GM23338 (cell line): ENCODE results near the gene SLC2A14. TPM values are rescaled to one million over a fixed set of nuclear protein-coding genes. Genes with fewer than 3 reads are reported as not detected.

Experiments
- ATAC-seq: fragments of 200-7000 bp; cut with Tn5 transposase; 3 replicates; pipeline ENCODE4 v1.9.1; 2020
- DNase-seq: peaks from one replicate; pipeline ENCODE4 v3.0.0-alpha.2; 2015; ENCODE audit warnings: low spot score
- H2AFZ ChIP-seq: fragments of 200-600 bp; sonication (generic); 2 replicates; pipeline ENCODE4 v1.8.0; 2016; ENCODE audit warnings: antibody characterized with exemption, mild to moderate bottlenecking, moderate library complexity
- H3F3A ChIP-seq: fragments of 200-600 bp; sonication (generic); replicated peaks from 2 replicates; pipeline ENCODE4 v1.8.0; 2017; ENCODE audit warnings: antibody characterized with exemption, mixed run types, low read depth
- H3K27ac ChIP-seq: fragments of 200-600 bp; sonication (generic); 2 replicates; pipeline ENCODE4 v1.6.1; 2016; ENCODE audit warnings: low read depth
- H3K27me3 ChIP-seq: fragments of 200-600 bp; sonication (generic); 2 replicates; pipeline ENCODE4 v1.8.0; 2016; ENCODE audit warnings: mild to moderate bottlenecking, mixed run types, moderate library complexity; ENCODE audit not compliant: insufficient read depth
- H3K36me3 ChIP-seq: fragments of 200-600 bp; sonication (generic); 2 replicates; pipeline ENCODE4 v1.8.0; 2016; ENCODE audit warnings: mild to moderate bottlenecking; ENCODE audit not compliant: insufficient read depth
- H3K4me1 ChIP-seq: fragments of 200-600 bp; sonication (generic); 2 replicates; pipeline ENCODE4 v1.8.0; 2016; ENCODE audit warnings: mild to moderate bottlenecking, moderate library complexity; ENCODE audit not compliant: insufficient read depth
- H3K4me2 ChIP-seq: fragments of 200-600 bp; sonication (generic); 2 replicates; pipeline ENCODE4 v1.7.1; 2017; ENCODE audit warnings: mixed run types
- H3K4me3 ChIP-seq: fragments of 200-600 bp; sonication (generic); 2 replicates; pipeline ENCODE4 v1.6.1; 2016; ENCODE audit warnings: mixed run types
- H3K79me2 ChIP-seq: fragments of 200-600 bp; sonication (generic); replicated peaks from 2 replicates; pipeline ENCODE4 v1.8.0; 2017; ENCODE audit warnings: mild to moderate bottlenecking; ENCODE audit not compliant: insufficient read depth
- H3K9me2 ChIP-seq: fragments of 200-600 bp; sonication (generic); 2 replicates; pipeline ENCODE4 v1.8.0; 2017; ENCODE audit not compliant: insufficient read depth
- H4K20me1 ChIP-seq: fragments of 200-600 bp; sonication (generic); replicated peaks from 2 replicates; pipeline ENCODE4 v1.8.0; 2017; ENCODE audit warnings: mild to moderate bottlenecking; ENCODE audit not compliant: insufficient read depth
- H3K27ac Mint-ChIP-seq: 2 replicates; pipeline ENCODE4 v1.8.0; 2020; ENCODE audit warnings: inconsistent platforms, mild to moderate bottlenecking, moderate library complexity, mixed read lengths
- H3K27me3 Mint-ChIP-seq: 3 replicates; pipeline ENCODE4 v1.8.0; 2022; ENCODE audit warnings: low read depth, mild to moderate bottlenecking, moderate library complexity, mixed read lengths, inconsistent platforms; ENCODE audit not compliant: insufficient read depth, poor library complexity
- H3K36me3 Mint-ChIP-seq: 3 replicates; pipeline ENCODE4 v1.8.0; 2021; ENCODE audit warnings: low read depth, mild to moderate bottlenecking, inconsistent platforms, moderate library complexity, mixed read lengths
- H3K4me1 Mint-ChIP-seq: 3 replicates; pipeline ENCODE4 v1.8.0; 2020; ENCODE audit warnings: mild to moderate bottlenecking, inconsistent platforms, mixed read lengths
- H3K4me3 Mint-ChIP-seq: 3 replicates; pipeline ENCODE4 v1.8.0; 2021; ENCODE audit warnings: moderate library complexity, mild to moderate bottlenecking, inconsistent platforms, mixed read lengths
- H3K9me3 Mint-ChIP-seq: 3 replicates; pipeline ENCODE4 v1.8.0; 2020; ENCODE audit warnings: moderate library complexity, mild to moderate bottlenecking, inconsistent platforms, mixed read lengths
- CREB1 ChIP-seq: fragments of 250-450 bp; sonication (Bioruptor Pico); IDR thresholded peaks from 2 replicates; pipeline ENCODE4 v1.5.0; 2020; ENCODE audit warnings: low read depth, mild to moderate bottlenecking, moderate library complexity
- EZH2 ChIP-seq: fragments of 200-600 bp; sonication (generic); IDR thresholded peaks from one replicate; pipeline ENCODE4 v1.8.0; 2017; ENCODE audit warnings: antibody characterized with exemption, mild to moderate bottlenecking, low read depth; ENCODE audit not compliant: unreplicated experiment
- EZH2phosphoT487 ChIP-seq: fragments of 200-600 bp; sonication (generic); IDR thresholded peaks from one replicate; pipeline ENCODE4 v1.8.1; 2018; ENCODE audit warnings: antibody characterized with exemption; ENCODE audit not compliant: unreplicated experiment
- JUNB ChIP-seq: IDR thresholded peaks from one replicate; pipeline ENCODE4 v1.6.1; 2016; ENCODE audit warnings: antibody characterized with exemption; ENCODE audit not compliant: unreplicated experiment
- NANOG ChIP-seq: IDR thresholded peaks from 2 replicates; pipeline ENCODE4 v1.6.1; 2016; ENCODE audit warnings: antibody characterized with exemption, borderline replicate concordance
- POLR2AphosphoS5 ChIP-seq: IDR thresholded peaks from 2 replicates; pipeline ENCODE4 v1.6.1; 2016; ENCODE audit warnings: antibody characterized with exemption, low read depth
- STAT1 ChIP-seq: IDR thresholded peaks from one replicate; pipeline ENCODE4 v1.6.1; 2016; ENCODE audit warnings: antibody characterized with exemption; ENCODE audit not compliant: unreplicated experiment
- ZNF114 ChIP-seq: fragments of 250-450 bp; sonication (Bioruptor Pico); IDR thresholded peaks from 2 replicates; pipeline ENCODE4 v1.5.0; 2020; ENCODE audit warnings: mild to moderate bottlenecking, moderate library complexity
- ZNF331 ChIP-seq: fragments of 250-450 bp; sonication (Bioruptor Pico); IDR thresholded peaks from 2 replicates; pipeline ENCODE4 v1.5.0; 2020; ENCODE audit warnings: low read depth, mild to moderate bottlenecking, moderate library complexity
- polyA plus RNA-seq: library from polyadenylated mRNA; unstranded; fragments of >200 nt; fragmentation: Nextera tagmentation; extraction: Ambion mirVana; gene quantifications from 2 replicates; pipeline ENCODE4 v1.2.1, GENCODE V29; 2016
- total RNA-seq: library from RNA; depleted of rRNA; stranded (reverse); fragments of >200 nt; shearing (Covaris generic); gene quantifications from 2 replicates; pipeline ENCODE4 v1.2.3, GENCODE V29; 2014
- TF ChIP-seq, protein P1 (sequence below): IDR thresholded peaks from 2 replicates; pipeline ENCODE4 v1.6.1; 2016; ENCODE audit warnings: antibody characterized with exemption
- TF ChIP-seq, protein P2 (sequence below), 2 experiments: fragments of 200-600 bp in 1 of 2; sonication (generic) in 1 of 2; conservative IDR thresholded peaks; 2 replicates each; pipeline versions ENCODE4 v1.5.1 to v1.6.1; 2016 to 2017; ENCODE audit warnings: antibody characterized with exemption in 2 of 2, low read depth in 2 of 2, mild to moderate bottlenecking in 2 of 2, moderate library complexity in 1 of 2
- TF ChIP-seq, protein P3 (sequence below): IDR thresholded peaks from one replicate; pipeline ENCODE4 v1.6.1; 2018; ENCODE audit warnings: antibody characterized with exemption; ENCODE audit not compliant: unreplicated experiment

The SLC2A14 gene
- total and polyA plus RNA-seq, 2 experiments from 2014 or later, result 6.8 to 31.5 TPM

DNA sequence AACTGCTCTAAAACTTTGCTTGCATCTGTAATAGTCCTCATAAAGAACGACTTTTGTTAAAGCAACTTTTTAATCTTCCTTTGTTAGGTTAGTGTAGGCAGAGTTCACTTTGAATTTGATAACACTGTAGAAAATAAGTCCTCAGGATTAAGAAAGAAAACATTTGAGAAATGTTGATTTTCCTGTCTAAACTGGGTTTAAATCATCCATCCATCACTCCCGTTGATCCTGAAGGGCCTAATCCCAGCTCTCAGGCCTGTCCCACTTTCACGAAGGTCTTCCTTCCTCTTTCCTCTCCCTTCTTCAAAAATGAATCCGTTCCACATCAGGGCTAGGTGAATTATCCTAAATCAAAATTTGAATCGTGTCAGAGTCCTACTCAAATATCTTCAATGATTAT lies 36.9 kb downstream of the SLC2A14 start:
- ATAC-seq (no peak), DNase-seq (no peak)
- TF ChIP-seq, protein P1, sequence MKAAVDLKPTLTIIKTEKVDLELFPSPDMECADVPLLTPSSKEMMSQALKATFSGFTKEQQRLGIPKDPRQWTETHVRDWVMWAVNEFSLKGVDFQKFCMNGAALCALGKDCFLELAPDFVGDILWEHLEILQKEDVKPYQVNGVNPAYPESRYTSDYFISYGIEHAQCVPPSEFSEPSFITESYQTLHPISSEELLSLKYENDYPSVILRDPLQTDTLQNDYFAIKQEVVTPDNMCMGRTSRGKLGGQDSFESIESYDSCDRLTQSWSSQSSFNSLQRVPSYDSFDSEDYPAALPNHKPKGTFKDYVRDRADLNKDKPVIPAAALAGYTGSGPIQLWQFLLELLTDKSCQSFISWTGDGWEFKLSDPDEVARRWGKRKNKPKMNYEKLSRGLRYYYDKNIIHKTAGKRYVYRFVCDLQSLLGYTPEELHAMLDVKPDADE, result no peak
- no peak for TF ChIP-seq NANOG
- no peak for TF ChIP-seq POLR2AphosphoS5
- no peak for TF ChIP-seq JUNB
- TF ChIP-seq, protein P2, sequence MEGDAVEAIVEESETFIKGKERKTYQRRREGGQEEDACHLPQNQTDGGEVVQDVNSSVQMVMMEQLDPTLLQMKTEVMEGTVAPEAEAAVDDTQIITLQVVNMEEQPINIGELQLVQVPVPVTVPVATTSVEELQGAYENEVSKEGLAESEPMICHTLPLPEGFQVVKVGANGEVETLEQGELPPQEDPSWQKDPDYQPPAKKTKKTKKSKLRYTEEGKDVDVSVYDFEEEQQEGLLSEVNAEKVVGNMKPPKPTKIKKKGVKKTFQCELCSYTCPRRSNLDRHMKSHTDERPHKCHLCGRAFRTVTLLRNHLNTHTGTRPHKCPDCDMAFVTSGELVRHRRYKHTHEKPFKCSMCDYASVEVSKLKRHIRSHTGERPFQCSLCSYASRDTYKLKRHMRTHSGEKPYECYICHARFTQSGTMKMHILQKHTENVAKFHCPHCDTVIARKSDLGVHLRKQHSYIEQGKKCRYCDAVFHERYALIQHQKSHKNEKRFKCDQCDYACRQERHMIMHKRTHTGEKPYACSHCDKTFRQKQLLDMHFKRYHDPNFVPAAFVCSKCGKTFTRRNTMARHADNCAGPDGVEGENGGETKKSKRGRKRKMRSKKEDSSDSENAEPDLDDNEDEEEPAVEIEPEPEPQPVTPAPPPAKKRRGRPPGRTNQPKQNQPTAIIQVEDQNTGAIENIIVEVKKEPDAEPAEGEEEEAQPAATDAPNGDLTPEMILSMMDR (conservative IDR thresholded peaks at IDR 0.05; ENCODE audit: low read depth in 2 of 2), result no peak
- TF ChIP-seq CREB1 (CRISPR knock-in tag), result no peak
- TF ChIP-seq EZH2phosphoT487, result no peak
- TF ChIP-seq ZNF114, result no peak
- TF ChIP-seq, protein P3, sequence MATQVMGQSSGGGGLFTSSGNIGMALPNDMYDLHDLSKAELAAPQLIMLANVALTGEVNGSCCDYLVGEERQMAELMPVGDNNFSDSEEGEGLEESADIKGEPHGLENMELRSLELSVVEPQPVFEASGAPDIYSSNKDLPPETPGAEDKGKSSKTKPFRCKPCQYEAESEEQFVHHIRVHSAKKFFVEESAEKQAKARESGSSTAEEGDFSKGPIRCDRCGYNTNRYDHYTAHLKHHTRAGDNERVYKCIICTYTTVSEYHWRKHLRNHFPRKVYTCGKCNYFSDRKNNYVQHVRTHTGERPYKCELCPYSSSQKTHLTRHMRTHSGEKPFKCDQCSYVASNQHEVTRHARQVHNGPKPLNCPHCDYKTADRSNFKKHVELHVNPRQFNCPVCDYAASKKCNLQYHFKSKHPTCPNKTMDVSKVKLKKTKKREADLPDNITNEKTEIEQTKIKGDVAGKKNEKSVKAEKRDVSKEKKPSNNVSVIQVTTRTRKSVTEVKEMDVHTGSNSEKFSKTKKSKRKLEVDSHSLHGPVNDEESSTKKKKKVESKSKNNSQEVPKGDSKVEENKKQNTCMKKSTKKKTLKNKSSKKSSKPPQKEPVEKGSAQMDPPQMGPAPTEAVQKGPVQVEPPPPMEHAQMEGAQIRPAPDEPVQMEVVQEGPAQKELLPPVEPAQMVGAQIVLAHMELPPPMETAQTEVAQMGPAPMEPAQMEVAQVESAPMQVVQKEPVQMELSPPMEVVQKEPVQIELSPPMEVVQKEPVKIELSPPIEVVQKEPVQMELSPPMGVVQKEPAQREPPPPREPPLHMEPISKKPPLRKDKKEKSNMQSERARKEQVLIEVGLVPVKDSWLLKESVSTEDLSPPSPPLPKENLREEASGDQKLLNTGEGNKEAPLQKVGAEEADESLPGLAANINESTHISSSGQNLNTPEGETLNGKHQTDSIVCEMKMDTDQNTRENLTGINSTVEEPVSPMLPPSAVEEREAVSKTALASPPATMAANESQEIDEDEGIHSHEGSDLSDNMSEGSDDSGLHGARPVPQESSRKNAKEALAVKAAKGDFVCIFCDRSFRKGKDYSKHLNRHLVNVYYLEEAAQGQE, result no peak
- Mint-ChIP-seq H3K36me3 (no peaks in the 10 kb centered on the region), H3K27ac (no peak overlapping the region; the same call in 1 of the 2 replicates), H3K27me3 (peaks cover 14% of the 10 kb centered on the region), H3K4me3 (no peak overlapping the region), H3K9me3 (no peaks in the 10 kb centered on the region; the same call in 1 of the 3 replicates), H3K4me1 (peaks cover 9% of the 10 kb centered on the region)
- no peak overlapping the region for H3K4me3 ChIP-seq
- H3K79me2 ChIP-seq, result no peaks in the 10 kb centered on the region
- no peaks in the 10 kb centered on the region for H3K27me3 ChIP-seq
- no peaks in the 10 kb centered on the region for H4K20me1 ChIP-seq
- no peak overlapping the region for H3K4me2 ChIP-seq
- peak overlapping the region; percentile 4; the same call in 1 of the 2 replicates for H3K27ac ChIP-seq
- 0 out of 2 replicates have a peak, but pooled peaks cover 3% of the 10 kb centered on the region for H3K36me3 ChIP-seq
- H3F3A ChIP-seq, result no peaks in the 10 kb centered on the region
- no peaks in the 10 kb centered on the region for H3K9me2 ChIP-seq
- no peak overlapping the region for H2AFZ ChIP-seq
- H3K4me1 ChIP-seq, result no peaks in the 10 kb centered on the region

DNA sequence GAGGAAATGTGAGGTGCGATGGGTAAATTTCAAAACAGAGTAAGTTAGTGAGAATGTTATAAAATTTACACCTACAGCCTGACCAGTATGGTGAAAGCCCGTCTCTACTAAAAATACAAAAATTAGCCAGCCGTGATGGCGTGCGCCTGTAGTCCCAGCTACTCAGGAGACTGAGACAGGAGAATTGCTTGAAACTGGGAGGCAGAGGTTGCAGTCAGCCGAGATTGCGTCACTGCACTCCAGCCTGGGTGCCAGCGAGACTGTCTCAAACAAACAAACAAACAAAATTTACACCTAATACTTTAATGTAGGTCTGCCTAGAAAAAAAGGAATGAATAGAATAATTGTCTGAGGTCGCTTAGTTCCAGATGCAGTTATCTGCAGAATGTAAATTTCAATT lies 37.6 kb downstream of the SLC2A14 start:
- no peak for DNase-seq
- peak overlapping the region; percentile 4; the same call in 1 of the 2 replicates for H3K27ac ChIP-seq
- peaks cover 14% of the 10 kb centered on the region for H3K27me3 Mint-ChIP-seq
- H3K27ac Mint-ChIP-seq, result no peak overlapping the region
- H3K36me3 Mint-ChIP-seq, result no peaks in the 10 kb centered on the region
- ATAC-seq, result no peak
- H3K9me2 ChIP-seq, result no peaks in the 10 kb centered on the region
- H3K4me3 ChIP-seq, result no peak overlapping the region
- no peak overlapping the region for H3K4me3 Mint-ChIP-seq
- peaks cover 9% of the 10 kb centered on the region for H3K4me1 Mint-ChIP-seq
- no peaks in the 10 kb centered on the region for H4K20me1 ChIP-seq
- H3F3A ChIP-seq, result no peaks in the 10 kb centered on the region
- 0 out of 2 replicates have a peak, but pooled peaks cover 3% of the 10 kb centered on the region for H3K36me3 ChIP-seq
- H3K27me3 ChIP-seq, result no peaks in the 10 kb centered on the region
- no peak overlapping the region for H3K4me2 ChIP-seq
- no peaks in the 10 kb centered on the region for H3K4me1 ChIP-seq
- no peaks in the 10 kb centered on the region for H3K79me2 ChIP-seq
- no peaks in the 10 kb centered on the region; the same call in 1 of the 3 replicates for H3K9me3 Mint-ChIP-seq
- no peak overlapping the region for H2AFZ ChIP-seq
- TF ChIP-seq EZH2phosphoT487 (no peak), EZH2 (no peak), NANOG (no peak), ZNF114 (no peak), ZNF331 (CRISPR knock-in tag) (no peak), CREB1 (CRISPR knock-in tag) (no peak), JUNB (no peak), POLR2AphosphoS5 (no peak), STAT1 (no peak)
- TF ChIP-seq, protein P1, result no peak
- TF ChIP-seq, protein P2 (conservative IDR thresholded peaks at IDR 0.05; ENCODE audit: low read depth in 2 of 2), result no peak
